ENCODE data around the gene ALG9.

ALG9 gene

GRCh38 chr11:111814557-111815320 lies 56.6 kb downstream of the ALG9 start:
- DNase-seq (no peak), ATAC-seq (replicated peaks) (no peak)
- Mint-ChIP-seq H3K4me1 (ENCODE audit: low read depth in 2 of 2) (peaks cover 2 to 8% of the 10 kb centered on the region in 2 donors), H3K27me3 (no peaks in the 10 kb centered on the region), H3K4me3 (no peak overlapping the region), H3K9me3 (no peaks in the 10 kb centered on the region), H3K36me3 (ENCODE audit: insufficient read depth) (peaks cover 3% of the 10 kb centered on the region), H3K27ac (peak overlapping the region in 1 of 2 donors; percentile 75)

GRCh38 chr11:111814106-111814505 lies 57.3 kb downstream of the ALG9 start:
- DNase-seq, result no peak
- no peaks in the 10 kb centered on the region for H3K27me3 Mint-ChIP-seq
- H3K9me3 Mint-ChIP-seq, result no peaks in the 10 kb centered on the region
- H3K4me1 Mint-ChIP-seq (ENCODE audit: low read depth in 2 of 2), result peaks cover 2 to 8% of the 10 kb centered on the region in 2 donors
- peak overlapping the region in 1 of 2 donors; percentile 75 for H3K27ac Mint-ChIP-seq
- peaks cover 3% of the 10 kb centered on the region for H3K36me3 Mint-ChIP-seq (ENCODE audit: insufficient read depth)
- ATAC-seq (replicated peaks), result no peak
- H3K4me3 Mint-ChIP-seq, result no peak overlapping the region

- DNase-seq (no peak), ATAC-seq (replicated peaks) (no peak)
- no peaks in the 10 kb centered on the region for H3K27me3 Mint-ChIP-seq
- H3K9me3 Mint-ChIP-seq, result no peaks in the 10 kb centered on the region
- H3K36me3 Mint-ChIP-seq (ENCODE audit: insufficient read depth), result peaks cover 16% of the 10 kb centered on the region
- H3K4me1 Mint-ChIP-seq (ENCODE audit: low read depth in 2 of 2), result peaks cover 3 to 8% of the 10 kb centered on the region in 2 donors
- no peak overlapping the region for H3K4me3 Mint-ChIP-seq
- no peak overlapping the region for H3K27ac Mint-ChIP-seq
These were observed 59.2 kb downstream of the ALG9 start for GRCh38 chr11:111812211-111812610.

GRCh38 chr11:111811445-111811844 lies 59.9 kb downstream of the ALG9 start:
- peaks cover 16% of the 10 kb centered on the region for H3K36me3 Mint-ChIP-seq (ENCODE audit: insufficient read depth)
- peaks cover 3 to 8% of the 10 kb centered on the region in 2 donors for H3K4me1 Mint-ChIP-seq (ENCODE audit: low read depth in 2 of 2)
- H3K9me3 Mint-ChIP-seq, result no peaks in the 10 kb centered on the region
- H3K27me3 Mint-ChIP-seq, result no peaks in the 10 kb centered on the region
- no peak overlapping the region for H3K4me3 Mint-ChIP-seq
- ATAC-seq (replicated peaks), result no peak
- DNase-seq, result no peak
- no peak overlapping the region for H3K27ac Mint-ChIP-seq

- ATAC-seq (replicated peaks), result no peak
- H3K27me3 Mint-ChIP-seq, result no peaks in the 10 kb centered on the region
These were observed 62.5 kb downstream of the ALG9 start for GRCh38 chr11:111808834-111809233.

GRCh38 chr11:111808063-111808588 lies 63.3 kb downstream of the ALG9 start:
- ATAC-seq (replicated peaks) (no peak), DNase-seq (no peak)
- Mint-ChIP-seq H3K27ac (peak overlapping the region in 1 of 2 donors; percentile 76), H3K36me3 (ENCODE audit: insufficient read depth) (peaks cover 23% of the 10 kb centered on the region), H3K27me3 (no peaks in the 10 kb centered on the region), H3K4me1 (ENCODE audit: low read depth in 2 of 2) (peaks cover 0 to 2% of the 10 kb centered on the region in 2 donors), H3K9me3 (no peaks in the 10 kb centered on the region), H3K4me3 (no peak overlapping the region)

More at GRCh38 chr11:111808834-111809233, 62.5 kb downstream of the ALG9 start:
- Mint-ChIP-seq H3K4me1 (ENCODE audit: low read depth in 2 of 2) (peaks cover under 1 to 2% of the 10 kb centered on the region in 2 donors), H3K9me3 (no peaks in the 10 kb centered on the region), H3K27ac (peak overlapping the region in 1 of 2 donors; percentile 76), H3K36me3 (ENCODE audit: insufficient read depth) (peaks cover 23% of the 10 kb centered on the region), H3K4me3 (no peak overlapping the region)
- DNase-seq, result no peak

- H3K27me3 Mint-ChIP-seq, result no peaks in the 10 kb centered on the region
- H3K9me3 Mint-ChIP-seq, result no peaks in the 10 kb centered on the region
- H3K36me3 Mint-ChIP-seq (ENCODE audit: insufficient read depth), result peaks cover 23% of the 10 kb centered on the region
- no peak overlapping the region for H3K27ac Mint-ChIP-seq
- H3K4me3 Mint-ChIP-seq, result no peak overlapping the region
- no peak for DNase-seq
- ATAC-seq (replicated peaks), result no peak
- peaks cover 0 to 2% of the 10 kb centered on the region in 2 donors for H3K4me1 Mint-ChIP-seq (ENCODE audit: low read depth in 2 of 2)
These were observed 64.3 kb downstream of the ALG9 start for GRCh38 chr11:111807076-111807475.

GRCh38 chr11:111801135-111801534 lies 70.2 kb downstream of the ALG9 start:
- Mint-ChIP-seq H3K36me3 (ENCODE audit: insufficient read depth) (peaks cover 11% of the 10 kb centered on the region), H3K27me3 (no peaks in the 10 kb centered on the region), H3K27ac (no peak overlapping the region), H3K9me3 (peaks cover 0 to 3% of the 10 kb centered on the region in 2 donors), H3K4me3 (no peak overlapping the region), H3K4me1 (ENCODE audit: low read depth in 2 of 2) (peaks cover 0 to 4% of the 10 kb centered on the region in 2 donors)
- no peak for ATAC-seq (replicated peaks)
- no peak for DNase-seq

- peaks cover 0 to 4% of the 10 kb centered on the region in 2 donors for H3K4me1 Mint-ChIP-seq (ENCODE audit: low read depth in 2 of 2)
- DNase-seq (no peak), ATAC-seq (replicated peaks) (no peak)
- no peak overlapping the region for H3K4me3 Mint-ChIP-seq
- no peaks in the 10 kb centered on the region for H3K27me3 Mint-ChIP-seq
- peaks cover 0 to 3% of the 10 kb centered on the region in 2 donors for H3K9me3 Mint-ChIP-seq
- H3K27ac Mint-ChIP-seq, result no peak overlapping the region
- peaks cover 5% of the 10 kb centered on the region for H3K36me3 Mint-ChIP-seq (ENCODE audit: insufficient read depth)
These were observed 73.1 kb downstream of the ALG9 start for GRCh38 chr11:111798279-111798678.

GRCh38 chr11:111797145-111797581 lies 74.2 kb downstream of the ALG9 start:
- DNase-seq (no peak), ATAC-seq (replicated peaks) (no peak)
- Mint-ChIP-seq H3K4me3 (no peak overlapping the region), H3K36me3 (ENCODE audit: insufficient read depth) (peaks cover 5% of the 10 kb centered on the region), H3K4me1 (ENCODE audit: low read depth in 2 of 2) (peaks cover 0 to 4% of the 10 kb centered on the region in 2 donors), H3K27me3 (no peaks in the 10 kb centered on the region), H3K27ac (no peak overlapping the region), H3K9me3 (peaks cover 0 to 3% of the 10 kb centered on the region in 2 donors)

GRCh38 chr11:111796696-111797095 lies 74.7 kb downstream of the ALG9 start:
- Mint-ChIP-seq H3K4me1 (ENCODE audit: low read depth in 2 of 2) (peaks cover 0 to 4% of the 10 kb centered on the region in 2 donors), H3K4me3 (no peak overlapping the region), H3K27me3 (no peaks in the 10 kb centered on the region), H3K27ac (no peak overlapping the region), H3K9me3 (peaks cover 0 to 3% of the 10 kb centered on the region in 2 donors), H3K36me3 (ENCODE audit: insufficient read depth) (peaks cover 5% of the 10 kb centered on the region)
- ATAC-seq (replicated peaks) (no peak), DNase-seq (no peak)

GRCh38 chr11:111795334-111795985 lies 75.9 kb downstream of the ALG9 start:
- DNase-seq (no peak), ATAC-seq (replicated peaks) (no peak)
- Mint-ChIP-seq H3K9me3 (peaks cover 0 to 3% of the 10 kb centered on the region in 2 donors), H3K36me3 (ENCODE audit: insufficient read depth) (peaks cover 6% of the 10 kb centered on the region), H3K4me1 (ENCODE audit: low read depth in 2 of 2) (peaks cover 0 to 4% of the 10 kb centered on the region in 2 donors), H3K4me3 (no peak overlapping the region), H3K27me3 (no peaks in the 10 kb centered on the region), H3K27ac (no peak overlapping the region)

- no peak for ATAC-seq (replicated peaks)
- H3K9me3 Mint-ChIP-seq, result peaks cover 0 to 3% of the 10 kb centered on the region in 2 donors
- DNase-seq, result no peak
- peaks cover 4% of the 10 kb centered on the region for H3K36me3 Mint-ChIP-seq (ENCODE audit: insufficient read depth)
- peaks cover 0 to 4% of the 10 kb centered on the region in 2 donors for H3K4me1 Mint-ChIP-seq (ENCODE audit: low read depth in 2 of 2)
- H3K27me3 Mint-ChIP-seq, result no peaks in the 10 kb centered on the region
- H3K4me3 Mint-ChIP-seq, result no peak overlapping the region
- no peak overlapping the region for H3K27ac Mint-ChIP-seq
These were observed 77.5 kb downstream of the ALG9 start for GRCh38 chr11:111793863-111794262.

Data from effector memory CD8-positive, alpha-beta T cell (primary cell).